NB4 (cell line): ENCODE data around the gene CCDC102B.

Experiments
- DNase-seq: peaks from one replicate; pipeline ENCODE4 v3.0.0; 2010; ENCODE audit warnings: low read depth
- H3K4me3 ChIP-seq: one replicate; pipeline ENCODE4 v1.5.1; 2011; ENCODE audit warnings: mild to moderate bottlenecking, low read depth, low read length, moderate library complexity
- MYC ChIP-seq: IDR thresholded peaks from 2 replicates; pipeline ENCODE4 v1.6.1; 2011; ENCODE audit warnings: low read depth, low read length
- POLR2A ChIP-seq: IDR thresholded peaks from 2 replicates; pipeline ENCODE4 v1.6.1; 2011; ENCODE audit warnings: mild to moderate bottlenecking; ENCODE audit not compliant: insufficient read length; ENCODE audit errors: extremely low read depth
- TF ChIP-seq, protein P1 (sequence below): IDR thresholded peaks from 2 replicates; pipeline ENCODE4 v1.6.1; 2011; ENCODE audit warnings: low read depth, low read length
- TF ChIP-seq, protein P2 (sequence below): IDR thresholded peaks from one replicate; pipeline ENCODE4 v1.5.1; 2012; ENCODE audit warnings: low read depth, low read length

The CCDC102B gene

DNA sequence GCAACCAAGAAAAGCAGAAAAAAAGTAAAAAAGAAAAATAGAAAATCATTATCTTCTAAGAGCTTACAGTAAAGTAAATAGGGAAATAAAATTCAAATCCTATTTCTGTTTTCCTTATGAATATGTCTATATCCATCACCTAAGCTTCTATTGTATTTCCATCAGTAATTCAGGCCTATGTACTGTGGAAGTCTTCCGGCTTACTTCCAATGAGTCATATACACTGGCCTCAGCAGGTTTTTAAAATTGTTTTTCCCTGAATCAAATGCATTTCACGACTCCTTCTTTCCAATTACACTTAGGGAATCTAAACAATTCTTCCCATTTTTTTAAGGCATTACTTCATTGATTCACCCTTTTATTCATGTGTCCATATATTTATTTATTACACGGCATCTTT is 164.7 kb downstream of the CCDC102B start:
- no peak overlapping the region for H3K4me3 ChIP-seq
- no peak for DNase-seq
- no peak for TF ChIP-seq MYC
- no peak for TF ChIP-seq POLR2A
- TF ChIP-seq, protein P1, sequence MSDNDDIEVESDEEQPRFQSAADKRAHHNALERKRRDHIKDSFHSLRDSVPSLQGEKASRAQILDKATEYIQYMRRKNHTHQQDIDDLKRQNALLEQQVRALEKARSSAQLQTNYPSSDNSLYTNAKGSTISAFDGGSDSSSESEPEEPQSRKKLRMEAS = no peak
- TF ChIP-seq, protein P2, sequence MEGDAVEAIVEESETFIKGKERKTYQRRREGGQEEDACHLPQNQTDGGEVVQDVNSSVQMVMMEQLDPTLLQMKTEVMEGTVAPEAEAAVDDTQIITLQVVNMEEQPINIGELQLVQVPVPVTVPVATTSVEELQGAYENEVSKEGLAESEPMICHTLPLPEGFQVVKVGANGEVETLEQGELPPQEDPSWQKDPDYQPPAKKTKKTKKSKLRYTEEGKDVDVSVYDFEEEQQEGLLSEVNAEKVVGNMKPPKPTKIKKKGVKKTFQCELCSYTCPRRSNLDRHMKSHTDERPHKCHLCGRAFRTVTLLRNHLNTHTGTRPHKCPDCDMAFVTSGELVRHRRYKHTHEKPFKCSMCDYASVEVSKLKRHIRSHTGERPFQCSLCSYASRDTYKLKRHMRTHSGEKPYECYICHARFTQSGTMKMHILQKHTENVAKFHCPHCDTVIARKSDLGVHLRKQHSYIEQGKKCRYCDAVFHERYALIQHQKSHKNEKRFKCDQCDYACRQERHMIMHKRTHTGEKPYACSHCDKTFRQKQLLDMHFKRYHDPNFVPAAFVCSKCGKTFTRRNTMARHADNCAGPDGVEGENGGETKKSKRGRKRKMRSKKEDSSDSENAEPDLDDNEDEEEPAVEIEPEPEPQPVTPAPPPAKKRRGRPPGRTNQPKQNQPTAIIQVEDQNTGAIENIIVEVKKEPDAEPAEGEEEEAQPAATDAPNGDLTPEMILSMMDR = no peak

DNA sequence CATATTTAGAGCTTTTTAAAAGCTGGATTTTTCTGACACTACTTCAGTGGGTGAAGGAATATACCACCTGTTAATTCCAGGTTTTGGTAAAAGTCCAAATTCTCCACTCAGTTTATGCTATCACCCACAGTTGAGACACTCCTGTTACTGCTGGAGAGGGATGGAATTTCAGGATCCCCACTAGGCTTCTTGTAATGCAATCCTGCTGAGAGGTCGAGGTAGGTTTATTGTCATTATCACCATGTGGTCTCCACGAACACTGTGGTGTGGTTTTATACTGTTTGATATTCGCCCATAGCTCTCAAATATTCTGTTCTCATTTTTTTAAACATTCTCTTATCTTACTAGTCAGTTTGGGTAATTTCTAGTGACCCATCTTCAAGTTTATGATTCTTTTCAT is 167.9 kb downstream of the CCDC102B start:
- DNase-seq = no peak
- TF ChIP-seq, protein P2 = no peak
- TF ChIP-seq, protein P1 = no peak
- TF ChIP-seq POLR2A (no peak), MYC (no peak)
- no peak overlapping the region for H3K4me3 ChIP-seq

DNA sequence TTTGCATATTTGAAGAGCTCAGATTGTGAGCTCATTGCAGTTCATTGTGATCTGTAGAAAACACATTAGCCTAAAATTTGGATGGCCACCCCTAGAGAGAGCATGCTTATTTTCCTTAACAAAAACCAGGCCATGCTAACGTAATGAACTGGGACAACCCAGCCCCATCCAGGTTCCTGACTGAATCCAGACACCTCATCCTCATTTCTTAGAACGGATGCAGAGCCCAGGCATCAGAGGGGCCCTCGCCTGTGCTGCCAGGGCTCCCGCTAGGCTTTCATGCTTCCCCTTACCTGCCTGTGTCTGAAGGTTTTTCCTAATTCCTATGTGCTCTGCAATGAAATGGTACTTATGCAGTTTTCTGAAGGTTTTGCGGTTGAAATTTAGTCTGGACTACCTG is 171.1 kb downstream of the CCDC102B start:
- H3K4me3 ChIP-seq = no peak overlapping the region
- no peak for DNase-seq
- TF ChIP-seq, protein P1 = no peak
- TF ChIP-seq MYC (no peak), POLR2A (no peak)
- TF ChIP-seq, protein P2 = no peak

GRCh38 chr18:68972176-68972575 is 174.3 kb downstream of the CCDC102B start:
- TF ChIP-seq, protein P1 = no peak
- TF ChIP-seq, protein P2 = no peak
- TF ChIP-seq MYC (no peak), POLR2A (no peak)
- no peak overlapping the region for H3K4me3 ChIP-seq
- DNase-seq = no peak

DNA sequence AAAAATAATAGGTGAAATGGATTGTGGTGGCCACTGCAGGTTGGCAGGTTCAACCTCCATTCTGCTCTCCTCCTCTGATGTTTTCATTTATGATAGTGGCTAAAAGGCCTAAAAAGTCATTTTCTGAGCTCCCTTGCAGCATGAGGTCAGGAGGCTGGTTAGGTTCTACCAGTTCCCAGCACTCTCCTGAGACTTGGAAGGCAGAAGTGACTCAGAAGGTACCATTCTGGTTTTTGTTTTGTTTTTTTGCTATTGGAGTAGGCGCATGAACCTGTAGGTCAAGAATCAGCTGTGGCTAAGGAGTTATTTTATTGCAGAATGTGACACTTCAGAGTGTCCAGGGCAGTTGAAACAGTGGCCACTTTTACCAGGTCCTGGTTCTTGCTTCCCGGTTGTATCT is 181.9 kb downstream of the CCDC102B start:
- TF ChIP-seq, protein P2 = no peak
- TF ChIP-seq MYC (no peak), POLR2A (no peak)
- TF ChIP-seq, protein P1 = no peak
- no peak overlapping the region for H3K4me3 ChIP-seq
- DNase-seq = no peak

- no peak overlapping the region for H3K4me3 ChIP-seq
- DNase-seq = no peak
- TF ChIP-seq POLR2A (no peak), MYC (no peak)
- TF ChIP-seq, protein P1 = no peak
- TF ChIP-seq, protein P2 = no peak
Observed at GRCh38 chr18:68983126-68983525, 185.2 kb downstream of the CCDC102B start.
